Transverse colon (tissue), 4 donors: ENCODE results near the gene NAA40.

Source experiments
- EP300 ChIP-seq: sonication (generic); formaldehyde crosslinking; IDR thresholded peaks from one replicate; pipeline ENCODE4 v1.6.1; 2017; ENCODE audit warnings: antibody characterized with exemption, low read depth
- POLR2AphosphoS5 ChIP-seq, 3 donors: sonication (generic); formaldehyde crosslinking; IDR thresholded peaks; one replicate each; pipeline ENCODE4 v1.6.1; 2016; ENCODE audit warnings: antibody characterized with exemption in 3 of 3
- TF ChIP-seq, protein P1 (sequence below), 5 experiments: fragments of 200-600 bp in 3 of 5; fragments of 450-650 bp in 2 of 5; sonication (generic) in 3 of 5; IDR thresholded peaks; 1 replicate in 2 of 5; 2 replicates in 3 of 5; pipeline ENCODE4 v1.5.1; 2016 to 2017; ENCODE audit warnings: antibody characterized with exemption in 5 of 5, inconsistent platforms in 3 of 5, mild to moderate bottlenecking in 2 of 5, moderate library complexity in 1 of 5

DNA sequence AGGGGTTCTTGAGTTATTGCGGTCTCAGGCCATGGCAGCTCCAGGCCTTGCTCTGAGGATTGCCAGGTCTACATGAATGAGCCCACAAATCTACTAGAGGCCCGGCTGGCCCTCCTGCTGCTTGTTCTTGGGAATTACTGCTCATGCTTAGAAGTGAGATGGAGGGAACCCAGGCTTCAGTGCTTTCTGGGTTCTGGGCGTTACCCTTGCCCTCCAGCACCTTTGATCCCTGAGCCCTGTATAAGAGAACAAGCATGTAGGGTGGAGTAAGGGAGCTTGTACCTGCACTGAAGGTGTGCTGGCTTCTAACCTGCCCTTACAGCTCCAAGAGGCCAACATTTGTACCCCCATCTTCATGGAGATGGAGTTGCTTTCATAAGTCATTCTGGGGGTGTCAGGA is 4.0 kb downstream of the NAA40 start:
- TF ChIP-seq EP300 (no peak), POLR2AphosphoS5 (IDR thresholded peaks at IDR 0.05) (no peak)
- TF ChIP-seq, protein P1, sequence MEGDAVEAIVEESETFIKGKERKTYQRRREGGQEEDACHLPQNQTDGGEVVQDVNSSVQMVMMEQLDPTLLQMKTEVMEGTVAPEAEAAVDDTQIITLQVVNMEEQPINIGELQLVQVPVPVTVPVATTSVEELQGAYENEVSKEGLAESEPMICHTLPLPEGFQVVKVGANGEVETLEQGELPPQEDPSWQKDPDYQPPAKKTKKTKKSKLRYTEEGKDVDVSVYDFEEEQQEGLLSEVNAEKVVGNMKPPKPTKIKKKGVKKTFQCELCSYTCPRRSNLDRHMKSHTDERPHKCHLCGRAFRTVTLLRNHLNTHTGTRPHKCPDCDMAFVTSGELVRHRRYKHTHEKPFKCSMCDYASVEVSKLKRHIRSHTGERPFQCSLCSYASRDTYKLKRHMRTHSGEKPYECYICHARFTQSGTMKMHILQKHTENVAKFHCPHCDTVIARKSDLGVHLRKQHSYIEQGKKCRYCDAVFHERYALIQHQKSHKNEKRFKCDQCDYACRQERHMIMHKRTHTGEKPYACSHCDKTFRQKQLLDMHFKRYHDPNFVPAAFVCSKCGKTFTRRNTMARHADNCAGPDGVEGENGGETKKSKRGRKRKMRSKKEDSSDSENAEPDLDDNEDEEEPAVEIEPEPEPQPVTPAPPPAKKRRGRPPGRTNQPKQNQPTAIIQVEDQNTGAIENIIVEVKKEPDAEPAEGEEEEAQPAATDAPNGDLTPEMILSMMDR (IDR thresholded peaks at IDR 0.05): no peak
